ENCODE measurements around the gene KHDRBS2.

DNA sequence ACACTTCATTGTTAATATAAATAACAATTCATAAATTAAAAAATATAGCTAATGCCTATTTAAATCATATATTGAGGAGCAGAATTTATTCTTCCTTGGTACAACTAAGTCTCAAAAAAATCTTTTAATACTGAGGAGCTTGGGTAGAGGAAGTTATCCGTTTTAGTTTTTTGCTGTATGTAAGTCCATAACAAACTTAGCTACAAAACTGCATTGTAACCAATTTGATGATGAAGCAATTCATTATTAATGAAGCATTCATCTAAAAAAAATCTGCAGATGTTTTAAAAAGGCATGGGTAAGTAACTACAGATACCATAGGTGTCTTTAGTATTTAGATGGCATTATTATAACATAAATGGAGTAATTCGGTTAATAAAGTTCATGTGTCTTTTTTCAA is 1.3 kb downstream of the KHDRBS2 start:
- TF ChIP-seq CTCF (IDR thresholded peaks at IDR 0.05) (no peak), POLR2A (IDR thresholded peaks at IDR 0.05) (no peak), POLR2AphosphoS5 (IDR thresholded peaks at IDR 0.05) (no peak)
